A549 treated with dexamethasone at 1 μM for 4 hours (cell line): ENCODE data around the gene CSRP1. TPM values are rescaled to one million over a fixed set of nuclear protein-coding genes. Genes with fewer than 3 reads are reported as not detected.

Experiments
- total RNA-seq: library from RNA; stranded (reverse); fragments of 200-300 nt; extraction: Qiagen RNA extraction; gene quantifications from 5 replicates; pipeline ENCODE4 v1.2.3, GENCODE V29; 2022

The CSRP1 gene
- total RNA-seq: 374 to 534 TPM (median 386 TPM) in 5 replicates

GRCh38 chr1:201506557-201507359 lies at the start of gene CSRP1:
TSS of gene CSRP1 (minus strand) at chr1:201507123. CDS start at chr1:201496303, 10,820 bp downstream.

GRCh38 chr1:201538612-201539551 lies 32.0 kb upstream of the CSRP1 start, which contains the start of gene NAV1:
TSS of gene NAV1 (plus strand) at chr1:201539127. CDS start at chr1:201622885, 83,758 bp downstream.

GRCh38 chr1:201468844-201469644 lies 37.9 kb downstream of the CSRP1 start, which contains the start of gene PHLDA3:
TSS of gene PHLDA3 (minus strand) at chr1:201469188. CDS start at chr1:201468786, 402 bp downstream.

Other genes starting within 250 kb of the CSRP1 start
- gene PKP1, start 223.6 kb downstream of the CSRP1 start, total RNA-seq: 0.01 to 0.08 TPM (median 0.05 TPM) in 5 replicates
- 0.22 to 0.67 TPM (median 0.26 TPM) in 5 replicates for gene TNNT2, start 129.4 kb downstream of the CSRP1 start, total RNA-seq
- gene LAD1, start 107.8 kb downstream of the CSRP1 start, total RNA-seq: 0.90 to 2.2 TPM (median 1.4 TPM) in 5 replicates
- gene TNNI1, start 85.4 kb downstream of the CSRP1 start, total RNA-seq: not detected in 5 replicates
- 87.4 to 145 TPM (median 125 TPM) in 5 replicates for gene PHLDA3, start 37.9 kb downstream of the CSRP1 start, total RNA-seq
- gene NAV1, start 32.0 kb upstream of the CSRP1 start, total RNA-seq: 4.3 to 9.1 TPM (median 8.3 TPM) in 5 replicates